NCI-H2227 (cell line): ENCODE data around the gene OSGEP.

ENCODE experiments used
- DNase-seq: peaks from one replicate; lab custom pipeline; 2025; ENCODE audit not compliant: unreplicated experiment; lab: John Stamatoyannopoulos, UW

Gene OSGEP

GRCh38 chr14:20400589-20400964 lies 54.0 kb downstream of the OSGEP start:
- DNase-seq = no peak

GRCh38 chr14:20397511-20397910 lies 57.1 kb downstream of the OSGEP start:
- DNase-seq = no peak
